Mesendoderm (in vitro differentiated cells): ENCODE data around the gene PHB1.
A peak's percentile ranks its signal among the peaks of the same experiment; 100 is the strongest.
"Not testable (repeated sequence)": the region's sequence is repeated elsewhere in the genome, so short reads cannot be mapped to it uniquely, and the experiment has no call there.

Experiments
- DNase-seq: peaks from one replicate; pipeline ENCODE4 v3.0.0; 2013
- H2AK5ac ChIP-seq: 2 replicates; pipeline ENCODE4 v1.6.1; 2013; ENCODE audit warnings: low read length, inconsistent platforms
- H2BK120ac ChIP-seq: 2 replicates; pipeline ENCODE4 v1.6.1; 2013; ENCODE audit warnings: low read depth, mild to moderate bottlenecking, low read length, moderate library complexity, mixed read lengths
- H2BK15ac ChIP-seq: replicated peaks from 2 replicates; pipeline ENCODE4 v1.6.1; 2013; ENCODE audit warnings: low read depth, mild to moderate bottlenecking, moderate library complexity
- H2BK5ac ChIP-seq: 2 replicates; pipeline ENCODE4 v1.6.1; 2013; ENCODE audit warnings: low read length, inconsistent platforms
- H3K18ac ChIP-seq: 2 replicates; pipeline ENCODE4 v1.6.1; 2013; ENCODE audit warnings: mild to moderate bottlenecking, low read length, mixed read lengths
- H3K23ac ChIP-seq: one replicate; pipeline ENCODE4 v1.6.1; 2013; ENCODE audit warnings: low read length
- H3K27ac ChIP-seq: 2 replicates; pipeline ENCODE4 v1.5.1; 2013; ENCODE audit warnings: low read depth, mild to moderate bottlenecking, inconsistent platforms, low read length, moderate library complexity
- H3K27me3 ChIP-seq: 2 replicates; pipeline ENCODE4 v1.6.1; 2013; ENCODE audit warnings: low read length, control low read depth, mild to moderate bottlenecking, inconsistent platforms; ENCODE audit not compliant: insufficient read depth, poor library complexity
- H3K36me3 ChIP-seq: 2 replicates; pipeline ENCODE4 v1.6.1; 2013; ENCODE audit warnings: low read length, inconsistent platforms; ENCODE audit not compliant: control insufficient read depth, insufficient read depth
- H3K4ac ChIP-seq: one replicate; pipeline ENCODE4 v1.6.1; 2013; ENCODE audit warnings: low read depth, mild to moderate bottlenecking, low read length, moderate library complexity
- H3K4me1 ChIP-seq: 2 replicates; pipeline ENCODE4 v1.6.1; 2013; ENCODE audit warnings: low read depth, low read length, inconsistent platforms; ENCODE audit not compliant: control insufficient read depth
- H3K4me2 ChIP-seq: 2 replicates; pipeline ENCODE4 v1.6.1; 2013; ENCODE audit warnings: low read length
- H3K4me3 ChIP-seq: 2 replicates; pipeline ENCODE4 v1.5.1; 2013; ENCODE audit warnings: mild to moderate bottlenecking, low read length
- H3K56ac ChIP-seq: one replicate; pipeline ENCODE4 v1.6.1; 2013; ENCODE audit warnings: low read length
- H3K79me1 ChIP-seq: 2 replicates; pipeline ENCODE4 v1.6.1; 2013; ENCODE audit warnings: low read length, inconsistent platforms
- H3K79me2 ChIP-seq: 2 replicates; pipeline ENCODE4 v1.6.1; 2013; ENCODE audit warnings: mild to moderate bottlenecking, low read length; ENCODE audit not compliant: control insufficient read depth, insufficient read depth
- H3K9ac ChIP-seq: 2 replicates; pipeline ENCODE4 v1.6.1; 2013; ENCODE audit warnings: low read length, inconsistent platforms
- H4K5ac ChIP-seq: one replicate; pipeline ENCODE4 v1.6.1; 2013; ENCODE audit warnings: low read length
- H4K8ac ChIP-seq: one replicate; pipeline ENCODE4 v1.6.1; 2013; ENCODE audit warnings: low read depth, mild to moderate bottlenecking, control low read depth, low read length, moderate library complexity
- WGBS: extraction: QIAGEN DNeasy Blood & Tissue Kit; methylation state at CpG from one replicate; pipeline ENCODE4 v1.1.7; 2013; ENCODE audit warnings: low lambda C conversion rate, missing lambda C conversion rate; ENCODE audit not compliant: insufficient coverage; ENCODE audit errors: extremely low coverage; 5-methylcytosine and 5-hydroxymethylcytosine counted together

The PHB1 gene

DNA sequence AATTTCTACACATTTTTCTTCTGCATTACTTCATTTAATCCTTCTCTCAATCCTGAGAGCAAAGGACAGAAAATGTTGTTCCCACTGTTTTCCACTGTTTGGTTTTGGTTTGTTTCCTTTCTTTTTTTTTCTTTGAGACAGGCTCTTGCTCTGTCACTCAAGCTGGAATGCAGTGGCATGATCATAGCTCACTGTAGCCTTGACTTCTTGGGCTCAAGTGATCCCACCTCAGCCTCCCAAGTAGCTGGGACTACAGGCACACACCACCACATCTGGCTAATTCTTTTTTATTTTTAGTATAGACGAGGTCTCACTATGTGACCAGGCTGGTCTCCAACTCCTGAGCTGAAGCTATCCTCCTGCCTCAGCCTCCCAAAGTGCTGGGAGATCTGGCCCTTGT, 45.6 kb downstream of the PHB1 start:
- DNase-seq, result no peak
- no peak overlapping the region for H2BK120ac ChIP-seq
- H2BK5ac ChIP-seq, result no peak overlapping the region
- WGBS, result no CpG with 5 or more reads among the region's 1 CpG
- no peak overlapping the region for H4K8ac ChIP-seq
- H4K5ac ChIP-seq, result no peak overlapping the region
- H3K4ac ChIP-seq, result no peak overlapping the region
- H3K79me1 ChIP-seq, result no peaks in the 10 kb centered on the region
- no peak overlapping the region for H3K56ac ChIP-seq
- H3K36me3 ChIP-seq, result no peaks in the 10 kb centered on the region
- H3K4me2 ChIP-seq, result no peak overlapping the region
- no peaks in the 10 kb centered on the region for H3K79me2 ChIP-seq
- no peak overlapping the region for H3K18ac ChIP-seq
- no peak overlapping the region for H3K9ac ChIP-seq
- H3K4me3 ChIP-seq, result no peak overlapping the region
- H3K27me3 ChIP-seq, result no peaks in the 10 kb centered on the region
- H3K4me1 ChIP-seq, result peaks cover 2% of the 10 kb centered on the region
- no peak overlapping the region for H2BK15ac ChIP-seq
- H3K23ac ChIP-seq, result no peak overlapping the region
- H2AK5ac ChIP-seq, result no peak overlapping the region
- H3K27ac ChIP-seq, result no peak overlapping the region

DNA sequence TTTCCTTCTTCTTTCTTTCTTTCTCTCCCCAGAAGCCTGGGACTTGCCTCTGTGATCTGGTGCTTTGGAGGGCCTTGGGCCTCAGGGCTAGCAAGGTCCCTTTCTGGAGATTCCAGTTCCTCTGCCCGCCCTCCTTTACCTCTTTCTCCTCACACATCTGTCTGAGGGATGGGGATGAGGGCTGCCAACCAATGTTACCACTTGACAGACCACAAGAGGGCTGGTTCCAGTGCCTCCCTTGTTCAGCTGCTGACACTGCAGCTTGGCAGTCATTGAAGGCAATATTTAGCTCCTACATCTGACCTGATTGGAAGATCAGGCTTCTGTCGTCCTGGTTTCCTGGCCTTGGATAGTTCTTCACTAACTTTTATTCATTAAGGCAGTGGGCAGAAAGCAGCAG, 49.0 kb downstream of the PHB1 start:
- Histone ChIP-seq H3K4me3 (no peak overlapping the region), H3K9ac (no peak overlapping the region), H3K56ac (no peak overlapping the region), H3K4me2 (no peak overlapping the region), H3K18ac (no peak overlapping the region), H3K23ac (no peak overlapping the region), H3K36me3 (no peaks in the 10 kb centered on the region), H3K4ac (no peak overlapping the region), H3K79me1 (peaks cover 3% of the 10 kb centered on the region), H3K4me1 (no peaks in the 10 kb centered on the region), H3K79me2 (peaks cover 4% of the 10 kb centered on the region), H2BK120ac (no peak overlapping the region), H2BK5ac (no peak overlapping the region), H3K27me3 (no peaks in the 10 kb centered on the region), H4K8ac (no peak overlapping the region), H4K5ac (no peak overlapping the region), H2AK5ac (no peak overlapping the region), H2BK15ac (no peak overlapping the region), H3K27ac (no peak overlapping the region)
- DNase-seq, result peak; percentile 81
- no CpG with 5 or more reads among the region's 2 CpGs for WGBS

DNA sequence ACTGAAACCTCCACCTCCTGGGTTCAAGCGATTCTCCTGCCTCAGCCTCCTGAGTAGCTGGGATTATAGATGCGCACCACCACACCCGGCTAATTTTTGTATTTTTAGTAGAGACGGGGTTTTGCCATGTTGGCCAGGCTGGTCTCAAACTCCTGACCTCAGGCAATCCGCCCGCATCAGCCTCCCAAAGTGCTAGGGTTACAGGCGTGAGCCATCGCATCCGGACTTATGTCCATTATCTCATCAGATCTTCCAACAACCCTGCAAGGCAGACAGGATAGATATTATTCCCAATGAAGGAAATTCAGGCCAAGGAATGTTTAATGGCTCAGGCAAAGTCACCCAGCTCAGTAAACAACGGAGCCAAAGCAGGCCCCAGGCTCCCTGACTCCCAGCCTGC, 49.6 kb downstream of the PHB1 start:
- not testable (repeated sequence) for H3K4me3 ChIP-seq, H3K18ac ChIP-seq, H3K79me2 ChIP-seq, H4K5ac ChIP-seq, H2BK120ac ChIP-seq, H3K36me3 ChIP-seq, H3K4ac ChIP-seq, H3K9ac ChIP-seq, H3K56ac ChIP-seq, H2AK5ac ChIP-seq, H3K4me2 ChIP-seq, H3K27me3 ChIP-seq, H4K8ac ChIP-seq, H3K23ac ChIP-seq, H2BK5ac ChIP-seq, H3K79me1 ChIP-seq, H3K4me1 ChIP-seq, H2BK15ac ChIP-seq, H3K27ac ChIP-seq, DNase-seq
- WGBS, result no CpG with 5 or more reads among the region's 10 CpGs

DNA sequence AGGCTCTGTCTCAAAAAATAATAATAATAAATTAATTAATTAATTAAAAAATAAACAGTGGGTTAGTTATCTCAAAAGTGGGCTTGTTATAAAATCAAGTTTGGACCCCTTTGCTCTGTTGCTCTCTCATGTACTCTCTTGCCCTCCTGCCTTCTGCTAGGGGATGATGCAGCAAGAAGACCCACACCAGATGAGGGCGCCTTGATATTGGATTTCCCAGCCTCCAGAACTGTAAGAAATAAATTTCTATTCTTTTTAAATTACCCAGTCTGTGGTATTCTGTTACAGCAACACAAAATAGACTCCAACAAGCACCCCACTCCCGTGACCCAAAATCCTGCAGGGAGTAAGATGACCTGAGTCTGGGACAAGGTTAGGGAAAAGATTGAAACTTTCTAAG, 50.6 kb downstream of the PHB1 start:
- H3K9ac ChIP-seq, result no peak overlapping the region
- WGBS, result no CpG with 5 or more reads among the region's 2 CpGs
- no peak overlapping the region for H3K4me3 ChIP-seq
- H3K27ac ChIP-seq, result no peak overlapping the region
- no peak overlapping the region for H3K56ac ChIP-seq
- H3K79me2 ChIP-seq, result peaks cover 14% of the 10 kb centered on the region
- no peak overlapping the region for H4K5ac ChIP-seq
- H2AK5ac ChIP-seq, result no peak overlapping the region
- no peak for DNase-seq
- no peak overlapping the region for H2BK15ac ChIP-seq
- no peaks in the 10 kb centered on the region for H3K36me3 ChIP-seq
- no peak overlapping the region for H2BK5ac ChIP-seq
- no peak overlapping the region for H4K8ac ChIP-seq
- H3K23ac ChIP-seq, result no peak overlapping the region
- no peak overlapping the region for H3K4ac ChIP-seq
- no peaks in the 10 kb centered on the region for H3K27me3 ChIP-seq
- no peak overlapping the region for H3K18ac ChIP-seq
- H3K4me1 ChIP-seq, result no peaks in the 10 kb centered on the region
- no peak overlapping the region for H3K4me2 ChIP-seq
- no peak overlapping the region for H2BK120ac ChIP-seq
- H3K79me1 ChIP-seq, result peaks cover 4% of the 10 kb centered on the region

DNA sequence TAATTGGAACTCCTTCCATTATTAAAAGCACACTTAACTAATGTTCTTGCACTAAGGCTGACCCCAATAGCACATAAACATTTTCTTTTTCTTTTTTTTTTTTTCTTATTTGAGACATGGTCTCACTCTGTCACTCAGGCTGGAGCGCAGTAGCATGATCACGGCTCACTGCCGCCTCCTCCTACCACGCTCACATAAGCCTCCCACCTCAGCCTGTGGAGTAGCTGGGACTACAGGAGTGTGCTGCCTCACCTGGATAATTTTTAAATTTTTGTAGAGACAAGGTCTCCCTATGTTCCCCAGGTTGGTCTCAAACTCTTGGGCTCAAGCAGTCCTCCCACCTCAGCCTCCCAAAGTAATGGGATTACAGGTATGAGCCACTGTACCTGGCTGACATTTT, 51.4 kb downstream of the PHB1 start:
- Histone ChIP-seq H2BK120ac (no peak overlapping the region), H3K27me3 (no peaks in the 10 kb centered on the region), H3K79me1 (peaks cover 6% of the 10 kb centered on the region), H3K4me2 (no peak overlapping the region), H2AK5ac (no peak overlapping the region), H4K5ac (no peak overlapping the region), H4K8ac (no peak overlapping the region), H3K4me1 (no peaks in the 10 kb centered on the region), H3K4me3 (no peak overlapping the region), H3K27ac (no peak overlapping the region), H3K79me2 (peaks cover 18% of the 10 kb centered on the region), H3K4ac (no peak overlapping the region), H2BK15ac (no peak overlapping the region), H3K56ac (no peak overlapping the region), H3K36me3 (no peaks in the 10 kb centered on the region), H3K9ac (no peak overlapping the region), H3K23ac (no peak overlapping the region), H3K18ac (no peak overlapping the region), H2BK5ac (no peak overlapping the region)
- DNase-seq, result no peak
- no CpG with 5 or more reads among the region's 4 CpGs for WGBS

DNA sequence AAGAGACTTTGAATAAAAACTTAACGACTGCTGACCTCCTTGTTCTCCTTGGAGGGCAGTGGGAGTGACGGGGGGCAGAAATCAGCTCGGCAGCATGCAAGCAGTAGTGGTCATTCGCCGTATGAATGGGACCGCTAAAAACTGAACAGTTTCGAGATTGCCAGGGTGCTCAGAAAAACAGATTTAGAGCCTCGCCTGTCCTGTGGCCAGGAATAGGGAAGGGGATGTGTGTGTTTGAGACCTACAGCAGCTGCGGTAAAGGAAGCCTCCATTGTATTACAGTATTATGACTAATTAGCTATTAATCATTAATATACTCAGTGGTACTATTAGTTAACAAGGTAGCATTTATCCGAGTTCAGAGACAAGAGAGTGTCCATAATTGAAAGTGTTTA, 52.0 kb downstream of the PHB1 start:
- peak overlapping the region; percentile 77 for H3K9ac ChIP-seq
- H2BK15ac ChIP-seq, result no peak overlapping the region
- no peak overlapping the region for H3K23ac ChIP-seq
- no peak for DNase-seq
- H3K18ac ChIP-seq, result peak overlapping the region; percentile 52
- H3K27me3 ChIP-seq, result no peaks in the 10 kb centered on the region
- peaks cover 23% of the 10 kb centered on the region for H3K79me2 ChIP-seq
- no peak overlapping the region for H2BK120ac ChIP-seq
- H2BK5ac ChIP-seq, result no peak overlapping the region
- H3K56ac ChIP-seq, result peak overlapping the region; percentile 81
- no peak overlapping the region for H4K5ac ChIP-seq
- peak overlapping the region; percentile 79 for H3K4me2 ChIP-seq
- WGBS, result no CpG with 5 or more reads among the region's 10 CpGs
- H3K79me1 ChIP-seq, result peaks cover 11% of the 10 kb centered on the region
- peak overlapping the region; percentile 43 for H3K27ac ChIP-seq
- H4K8ac ChIP-seq, result peak overlapping the region; percentile 91
- H3K4me1 ChIP-seq, result no peaks in the 10 kb centered on the region
- no peak overlapping the region for H2AK5ac ChIP-seq
- no peak overlapping the region for H3K4ac ChIP-seq
- H3K36me3 ChIP-seq, result no peaks in the 10 kb centered on the region
- peak overlapping the region; percentile 7 for H3K4me3 ChIP-seq
